Epidermal melanocyte (primary cell): Measurements from ENCODE around the gene ANKRD17.
"Not testable (repeated sequence)": the region's sequence is repeated elsewhere in the genome, so short reads cannot be mapped to it uniquely, and the experiment has no call there.

ENCODE experiments used
- DNase-seq: peaks from one replicate; pipeline ENCODE4 v3.0.0; 2011; ENCODE audit warnings: low spot score; ENCODE audit not compliant: insufficient read length

Gene ANKRD17

GRCh38 chr4:73206236-73206635 is 52.4 kb downstream of the ANKRD17 start:
- no peak for DNase-seq

- no peak for DNase-seq
Measured at GRCh38 chr4:73205482-73205881, 53.1 kb downstream of the ANKRD17 start.

GRCh38 chr4:73203976-73204375 is 54.6 kb downstream of the ANKRD17 start:
- not testable (repeated sequence) for DNase-seq

DNA sequence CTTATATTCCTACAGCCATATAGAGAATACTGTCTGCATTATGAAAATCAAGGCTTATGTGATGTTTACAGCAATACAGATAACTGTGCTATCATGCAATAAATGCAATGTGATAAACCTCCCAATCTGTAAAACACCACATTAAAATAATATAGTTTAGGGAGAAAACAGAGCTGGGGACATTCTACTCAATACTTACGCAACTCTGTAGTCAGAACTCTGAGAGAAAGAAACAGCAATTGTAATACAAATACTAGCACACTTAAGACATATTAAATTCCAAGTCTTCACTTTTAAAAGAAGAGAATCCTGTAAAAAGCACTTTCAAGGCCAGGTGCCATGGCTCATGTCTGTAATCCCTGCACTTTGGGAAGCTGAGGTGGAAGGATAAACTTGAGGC is 61.4 kb downstream of the ANKRD17 start:
- no peak for DNase-seq

DNA sequence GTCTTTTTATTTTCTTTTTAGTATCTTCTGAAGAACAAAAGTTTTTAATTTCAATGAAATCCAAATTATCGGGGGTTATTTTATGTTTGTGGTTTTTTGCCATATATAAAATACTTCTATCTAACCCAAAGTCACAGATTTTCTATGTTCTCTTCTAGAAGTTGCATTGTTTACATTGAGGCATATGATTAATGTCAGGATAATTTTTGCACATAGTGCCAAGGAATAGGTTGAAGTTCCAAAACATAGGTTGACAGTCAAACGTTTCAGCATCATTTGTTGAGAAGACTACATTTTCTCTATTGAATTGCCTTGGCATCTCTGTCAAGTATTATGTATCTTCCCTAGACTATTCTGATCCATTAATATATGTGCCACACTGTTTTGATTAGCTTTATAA is 64.5 kb downstream of the ANKRD17 start:
- DNase-seq = no peak

DNA sequence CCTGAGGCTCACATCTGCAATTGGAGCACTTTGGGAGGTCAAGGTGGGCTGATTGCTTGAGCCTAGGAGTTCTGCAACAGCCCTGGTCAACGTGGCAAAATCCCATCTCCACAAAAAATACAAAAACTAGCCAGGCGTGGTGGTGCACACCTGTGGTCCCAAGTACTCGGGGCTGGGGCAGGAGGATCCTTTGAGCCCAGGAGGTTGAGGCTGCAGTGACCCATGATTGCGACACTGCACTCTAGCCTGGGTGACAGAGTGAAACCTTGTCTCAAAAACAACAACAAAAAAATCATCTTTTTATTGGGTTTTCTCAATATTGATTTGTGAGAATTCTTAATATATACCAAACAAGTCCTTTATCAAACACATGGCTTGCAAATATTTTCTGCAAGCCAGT is 64.9 kb downstream of the ANKRD17 start:
- DNase-seq = no peak

DNA sequence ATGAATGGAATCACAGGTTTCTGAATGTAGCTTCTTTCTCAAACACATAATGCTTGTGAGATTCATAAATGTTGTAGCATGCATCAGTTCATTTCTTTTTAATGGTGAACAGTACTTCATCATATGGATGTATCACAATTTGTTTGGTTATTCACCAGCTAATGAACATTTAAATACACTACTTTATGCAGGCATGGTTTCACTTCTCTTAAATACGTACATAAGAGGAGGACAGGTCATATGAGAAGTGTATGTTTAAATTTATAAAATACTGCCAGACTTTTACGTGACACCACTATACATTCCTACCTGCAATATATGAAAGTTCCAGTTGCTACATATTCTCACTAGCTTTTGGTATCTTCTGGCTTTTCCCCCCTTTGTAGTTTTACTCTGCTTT is 65.4 kb downstream of the ANKRD17 start:
- DNase-seq = no peak

DNA sequence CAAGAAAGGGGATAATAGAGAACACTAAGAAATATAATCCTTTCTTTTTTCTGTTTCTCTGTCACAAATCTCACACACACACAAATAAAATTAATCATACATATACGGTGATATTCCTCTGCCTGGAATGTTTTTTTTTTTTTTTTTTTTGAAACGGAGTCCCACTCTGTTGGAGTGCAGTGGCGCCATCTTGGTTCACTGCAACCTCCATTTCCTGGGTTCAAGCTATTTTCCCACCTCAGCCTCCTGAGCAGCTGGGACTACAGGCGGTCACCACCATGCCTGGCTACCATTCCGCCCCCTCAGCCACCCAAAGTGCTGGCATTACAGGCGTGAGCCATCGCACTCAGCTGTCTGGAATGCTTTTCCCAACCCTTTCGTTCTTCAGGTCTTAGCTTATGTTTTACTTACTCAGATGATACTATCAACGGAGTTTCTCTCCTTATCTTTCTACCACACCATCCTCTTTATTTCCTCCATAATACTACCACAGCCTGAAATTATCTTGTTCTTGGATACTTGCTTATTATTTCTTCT is 69.3 kb downstream of the ANKRD17 start:
- no peak for DNase-seq

DNA sequence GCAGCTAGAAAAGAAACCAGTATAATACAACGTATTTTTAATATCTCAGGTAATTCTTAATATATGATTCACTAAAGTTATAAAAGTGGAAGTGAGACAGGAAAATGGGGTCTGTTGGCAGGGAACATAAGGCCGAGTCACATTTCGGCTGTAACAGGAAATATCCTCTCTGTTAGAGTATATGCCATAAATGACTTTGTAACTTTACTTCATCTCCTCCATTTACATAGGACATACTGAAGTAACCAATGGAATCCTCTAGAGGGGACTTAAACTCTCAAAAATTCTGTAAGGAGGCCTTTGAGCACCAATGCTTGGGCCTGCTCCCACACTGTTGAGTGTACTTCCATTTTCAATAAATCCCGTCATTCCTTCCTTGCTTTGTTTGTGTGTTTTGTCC is 71.3 kb downstream of the ANKRD17 start:
- DNase-seq = no peak

DNA sequence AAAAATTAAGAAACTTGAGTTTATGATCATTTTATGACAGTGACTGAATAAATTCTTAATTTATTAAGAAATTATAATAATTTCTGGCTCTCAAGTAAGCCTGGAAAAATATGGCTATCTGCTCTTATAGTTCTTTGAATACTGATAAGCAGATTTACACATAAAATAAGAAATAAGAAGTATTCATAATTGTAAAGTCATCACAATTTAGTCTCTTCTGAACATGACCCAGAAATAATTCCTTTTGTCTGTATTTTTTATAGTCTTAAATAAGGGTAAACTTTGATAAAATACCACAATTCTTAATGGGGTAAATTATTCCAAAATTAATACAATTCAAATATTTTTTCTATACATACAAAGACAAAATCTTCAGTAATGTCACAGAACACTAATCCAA is 72.7 kb downstream of the ANKRD17 start:
- no peak for DNase-seq

GRCh38 chr4:73181231-73181630 is 77.4 kb downstream of the ANKRD17 start:
- no peak for DNase-seq

DNA sequence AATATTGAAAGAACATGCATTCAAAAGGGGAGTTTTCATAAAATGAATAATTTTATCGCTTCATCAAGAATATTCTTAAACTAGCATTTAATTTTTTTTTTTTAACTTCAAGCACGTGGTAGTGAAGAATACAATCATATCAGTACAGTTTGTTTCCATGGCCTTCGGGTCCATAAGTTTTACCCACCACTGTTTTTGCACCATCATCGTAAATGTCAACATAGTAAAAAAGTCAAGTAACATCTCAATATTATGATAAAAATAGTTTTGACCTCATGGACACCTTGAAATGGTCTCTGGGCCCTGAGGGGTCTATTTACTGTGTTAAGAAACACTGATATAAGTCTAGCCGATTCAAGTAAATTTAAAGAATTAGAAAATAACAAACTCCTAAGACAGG is 80.2 kb downstream of the ANKRD17 start:
- no peak for DNase-seq

DNA sequence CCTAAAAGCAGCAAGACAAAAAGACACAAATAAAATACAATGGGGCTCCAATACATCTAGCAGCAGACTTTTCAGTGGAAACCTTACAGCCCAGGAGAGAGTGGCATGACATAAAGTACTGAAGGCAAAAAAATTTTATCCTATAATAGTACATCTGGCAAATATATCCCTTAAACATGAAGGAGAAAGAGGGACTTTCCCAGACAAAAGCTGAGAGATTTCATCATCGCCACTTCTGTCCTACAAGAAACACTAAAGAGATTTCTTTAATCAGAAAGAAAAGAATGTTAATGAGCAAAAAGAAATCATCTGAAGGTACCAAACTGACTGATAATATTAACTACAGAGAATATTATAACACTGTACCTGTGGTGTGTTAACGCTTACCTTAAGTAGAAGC is 86.4 kb downstream of the ANKRD17 start:
- DNase-seq = no peak

- DNase-seq = no peak
Measured at GRCh38 chr4:73170518-73171198, 87.9 kb downstream of the ANKRD17 start.

DNA sequence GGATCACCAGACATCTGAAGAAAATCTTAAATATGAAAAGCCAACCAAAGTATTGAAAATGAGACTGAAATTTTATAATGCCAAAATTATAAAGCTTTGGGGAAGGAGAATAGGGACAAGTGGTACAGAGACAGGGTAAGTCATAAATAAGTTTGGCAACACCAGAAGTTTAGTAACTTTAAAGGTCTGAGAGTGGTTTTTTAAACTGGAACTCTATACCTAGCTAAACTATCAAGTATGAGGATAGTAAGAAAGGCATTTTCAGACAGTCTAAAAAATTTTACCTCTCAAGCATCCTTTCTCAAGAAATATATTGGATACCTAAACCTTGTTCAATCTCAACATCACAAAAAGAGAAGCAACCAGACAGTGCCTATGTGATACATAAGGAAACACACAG is 92.4 kb downstream of the ANKRD17 start:
- DNase-seq = no peak

DNA sequence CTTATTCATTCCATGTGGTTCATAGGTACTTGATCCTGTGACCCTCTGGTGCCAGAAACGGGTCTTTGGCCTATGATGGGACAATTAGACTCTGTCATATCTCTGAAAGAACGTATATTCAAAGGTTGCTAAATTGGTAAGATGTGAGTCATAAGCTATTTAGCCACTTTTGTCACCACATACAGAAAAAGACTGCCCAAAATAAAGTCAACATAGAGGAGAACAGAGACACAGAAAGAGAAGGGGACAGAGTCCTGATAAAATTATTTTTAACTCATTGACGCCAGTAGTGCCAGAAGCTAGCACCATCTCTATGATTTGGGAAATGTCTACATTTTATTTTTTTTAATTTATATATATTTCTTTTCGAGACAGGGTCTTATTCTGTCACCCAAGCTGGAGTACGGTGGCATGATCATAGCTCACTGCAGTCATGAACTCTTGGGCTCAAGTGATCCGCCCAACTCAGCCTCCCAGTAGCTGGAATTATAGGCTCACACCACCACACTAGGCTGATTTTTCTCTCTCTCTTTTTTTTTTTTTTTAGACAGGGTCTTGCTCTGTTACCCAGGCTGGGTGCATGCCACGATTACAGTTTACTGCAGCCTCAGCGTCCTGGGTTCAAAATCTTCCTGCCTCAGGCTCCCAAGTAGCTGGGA is 96.9 kb downstream of the ANKRD17 start:
- no peak for DNase-seq

DNA sequence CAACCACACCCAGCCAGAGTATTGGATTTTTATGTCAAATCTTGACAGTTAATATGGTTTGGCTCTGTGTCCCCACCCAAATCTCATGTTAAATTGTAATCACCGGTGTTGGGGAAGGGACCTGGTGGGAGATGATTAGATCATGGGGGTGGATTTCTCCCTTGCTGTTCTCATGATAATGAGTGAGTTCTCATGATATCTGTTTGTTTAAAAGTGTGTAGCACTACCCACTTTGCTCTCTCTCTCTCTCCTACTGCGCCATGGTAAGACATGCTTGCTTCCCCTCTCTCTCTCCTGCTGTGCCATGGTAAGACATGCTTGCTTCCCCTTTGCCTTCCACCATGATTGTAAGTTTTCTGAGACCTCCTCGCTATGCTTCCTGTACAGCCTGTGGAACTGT is 102.2 kb downstream of the ANKRD17 start:
- no peak for DNase-seq

GRCh38 chr4:73152893-73153292 is 105.7 kb downstream of the ANKRD17 start:
- DNase-seq = no peak

DNA sequence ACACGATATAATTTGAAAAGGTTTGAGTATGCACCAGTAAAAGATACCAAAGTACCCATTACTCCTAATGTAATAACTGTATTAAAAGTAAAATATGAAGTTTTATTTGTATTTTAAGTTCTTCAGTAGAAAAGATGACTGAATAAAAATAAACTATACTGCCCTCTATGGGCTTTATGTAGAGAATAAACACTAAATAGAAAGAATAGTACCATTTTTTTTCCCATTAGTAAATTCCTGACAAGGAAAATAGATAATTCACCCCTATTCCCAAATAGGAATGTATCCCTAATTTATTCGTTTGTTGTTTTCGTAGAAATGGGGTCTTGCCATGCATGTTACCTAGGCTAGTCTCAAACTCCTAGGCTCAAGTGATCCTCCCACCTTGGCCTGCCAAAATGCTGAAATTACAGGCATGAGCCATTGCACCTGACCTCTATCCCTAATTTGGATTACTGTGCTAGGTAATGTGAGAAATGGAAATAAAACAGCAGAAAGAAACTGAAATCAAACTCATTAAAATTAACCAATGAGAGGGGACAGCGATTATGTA is 115.5 kb downstream of the ANKRD17 start:
- no peak for DNase-seq

DNA sequence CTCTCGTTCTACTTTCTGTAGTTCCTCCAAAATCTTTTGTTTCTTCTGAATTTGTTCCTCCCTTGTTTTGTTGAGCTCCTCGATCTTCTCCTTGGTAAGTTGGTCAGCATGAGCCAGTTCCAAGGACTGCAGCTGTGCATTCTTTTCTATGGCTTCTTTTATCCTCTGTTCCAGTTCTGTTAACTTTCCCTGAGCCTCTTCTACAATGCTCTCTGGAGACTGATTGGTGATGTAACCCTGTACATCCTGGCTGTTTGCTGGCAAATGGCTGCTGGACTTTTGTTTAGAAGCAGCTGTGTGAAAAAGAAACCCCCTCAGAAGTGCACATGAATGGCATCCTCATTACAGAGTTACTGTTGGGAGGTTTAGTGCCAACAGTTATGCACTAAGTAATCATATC is 118.6 kb downstream of the ANKRD17 start:
- no peak for DNase-seq

DNA sequence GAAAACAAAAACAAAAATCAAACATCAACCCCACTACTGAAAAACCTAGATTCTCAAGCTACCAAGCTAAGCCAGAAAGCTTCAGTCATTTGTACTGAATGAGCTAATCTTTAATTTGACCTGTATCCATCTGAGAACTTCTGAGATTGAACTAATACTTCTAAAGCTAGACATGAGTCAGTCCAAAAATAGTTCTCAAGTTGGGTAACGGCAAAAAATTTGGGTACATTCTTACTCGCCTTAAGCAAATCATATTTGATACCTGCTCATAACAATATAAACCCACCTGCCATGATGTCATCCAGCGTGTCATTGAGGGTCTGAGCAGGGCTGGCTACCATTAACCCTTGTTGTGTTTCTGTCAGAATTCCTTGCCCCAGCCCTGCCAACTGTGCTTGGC is 119.4 kb downstream of the ANKRD17 start:
- DNase-seq = no peak

GRCh38 chr4:73137121-73137520 is 121.5 kb downstream of the ANKRD17 start:
- DNase-seq = no peak

- DNase-seq = no peak
Measured at GRCh38 chr4:73133784-73134183, 124.8 kb downstream of the ANKRD17 start.
